ENCODE data around the gene ABHD2.

The ABHD2 gene

DNA sequence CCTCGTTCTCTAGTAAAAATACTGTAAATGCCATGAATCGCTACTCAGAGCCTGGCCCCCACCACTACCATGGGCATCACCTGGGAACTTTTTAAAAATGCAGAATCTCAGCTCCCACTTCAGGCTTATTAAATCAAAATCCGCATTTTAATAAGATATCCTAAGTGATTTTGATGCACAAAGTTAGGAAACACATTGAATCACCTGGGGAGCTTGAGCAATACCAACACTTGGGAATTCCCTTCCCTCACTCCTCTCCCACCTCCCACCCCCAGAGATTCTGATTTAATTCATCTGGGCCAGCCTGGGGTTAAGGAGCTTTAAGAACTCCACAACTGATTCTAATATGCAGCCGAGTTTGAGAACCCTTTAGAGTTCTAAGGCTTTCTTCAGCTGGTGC lies 106.4 kb downstream of the ABHD2 start:
- DNase-seq (ENCODE audit: low read depth, low spot score): no peak

DNA sequence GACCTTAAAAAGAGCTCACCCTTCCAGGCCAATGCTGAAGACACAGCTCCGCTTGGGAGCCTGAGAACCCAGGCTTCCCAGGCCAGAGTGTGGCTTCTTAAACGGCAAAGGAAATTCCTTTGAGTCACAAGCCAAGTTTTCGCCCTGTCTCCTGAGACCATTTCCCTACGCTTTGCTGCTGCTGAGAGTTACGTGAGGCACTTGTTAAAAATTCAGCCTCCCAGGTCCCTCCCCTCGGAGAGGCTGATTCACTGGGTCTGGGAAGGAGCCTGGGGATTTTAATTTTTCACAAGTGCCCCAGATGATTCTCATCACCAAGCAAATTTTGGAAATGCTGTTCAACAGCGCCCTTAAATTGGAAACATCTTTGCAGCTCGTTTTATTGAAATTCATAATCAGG lies 107.6 kb downstream of the ABHD2 start:
- no peak for DNase-seq (ENCODE audit: low read depth, low spot score)

DNA sequence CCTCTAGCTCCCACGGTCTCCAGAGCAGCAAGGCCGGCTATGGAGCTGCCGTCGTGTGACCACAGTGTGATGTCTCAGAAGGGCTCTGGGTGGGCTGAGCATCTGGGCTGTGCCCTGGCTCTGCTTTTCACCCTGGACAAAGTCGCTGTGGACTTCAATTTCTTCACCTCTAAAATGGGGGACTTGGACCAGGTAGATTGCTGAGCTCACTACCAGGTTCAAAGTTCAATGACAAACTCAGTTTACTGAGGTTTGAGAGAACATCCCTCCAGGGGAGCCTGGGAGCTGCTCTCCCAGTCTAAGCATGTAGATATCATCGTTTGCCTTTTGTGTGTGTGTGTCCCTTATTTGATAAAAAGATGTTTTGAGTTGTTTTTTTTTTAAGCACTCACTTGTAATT lies 108.0 kb downstream of the ABHD2 start:
- no peak for DNase-seq (ENCODE audit: low read depth, low spot score)

DNA sequence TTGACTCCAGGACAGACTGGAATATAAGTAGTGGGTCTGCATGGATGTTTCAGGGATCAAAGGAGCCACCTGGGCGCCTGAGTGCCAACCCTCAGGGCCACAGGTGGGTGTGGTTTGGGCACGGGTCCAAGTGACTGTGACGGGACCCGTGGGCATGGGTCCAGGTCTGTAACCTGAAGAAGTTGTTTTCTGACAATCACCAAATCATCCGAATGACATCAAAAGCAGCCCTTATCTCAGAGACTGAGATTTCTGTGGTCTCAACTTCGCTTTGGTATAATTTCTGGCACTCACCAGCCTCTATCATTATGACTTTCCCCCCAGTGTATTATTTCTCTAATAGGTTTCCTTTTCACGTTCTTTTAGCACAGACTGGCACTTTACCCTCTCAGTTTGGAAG lies 108.7 kb downstream of the ABHD2 start:
- DNase-seq (ENCODE audit: low read depth, low spot score): no peak

DNA sequence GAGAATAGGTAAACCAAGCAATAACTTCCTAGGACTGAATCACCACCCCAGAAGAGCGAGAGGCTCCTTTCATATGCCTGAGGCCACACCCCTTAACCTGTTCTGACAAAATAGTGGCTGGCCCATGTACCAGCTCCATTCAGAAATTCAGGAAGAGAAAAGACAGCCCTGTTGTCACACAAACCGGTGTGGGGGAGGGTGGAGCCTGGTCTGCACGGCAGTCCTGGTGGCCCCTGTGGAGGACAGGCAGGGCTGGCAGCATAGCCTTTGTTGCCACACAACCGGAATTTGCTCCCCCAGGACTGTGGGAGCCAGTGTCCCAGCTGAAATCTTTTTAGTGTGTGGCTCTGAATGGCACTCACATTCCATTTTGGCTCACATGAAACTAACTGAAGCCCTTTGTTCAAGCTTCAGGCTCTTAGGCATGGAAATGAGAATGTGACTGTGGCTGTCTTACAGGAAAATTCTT lies 109.3 kb downstream of the ABHD2 start:
- DNase-seq (ENCODE audit: low read depth, low spot score): no peak

DNA sequence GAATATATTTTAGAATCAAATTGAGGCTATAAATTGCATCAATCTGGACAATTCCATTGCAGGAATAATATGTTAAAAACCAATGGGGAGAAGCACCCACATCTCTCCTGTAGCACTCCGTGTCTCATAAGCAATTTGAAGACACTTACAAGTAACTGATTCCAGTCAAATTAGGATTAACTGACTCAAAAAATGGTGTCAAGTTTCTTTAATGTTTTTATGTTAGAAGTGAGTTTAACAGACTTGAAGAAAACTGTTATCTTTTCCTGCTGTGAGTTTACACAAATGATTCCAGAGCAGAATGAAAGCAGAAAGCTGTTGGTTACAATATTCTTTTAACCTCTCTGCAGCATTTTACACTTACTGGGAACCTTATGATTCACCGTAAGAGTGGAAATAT lies 109.9 kb downstream of the ABHD2 start:
- no peak for DNase-seq (ENCODE audit: low read depth, low spot score)

DNA sequence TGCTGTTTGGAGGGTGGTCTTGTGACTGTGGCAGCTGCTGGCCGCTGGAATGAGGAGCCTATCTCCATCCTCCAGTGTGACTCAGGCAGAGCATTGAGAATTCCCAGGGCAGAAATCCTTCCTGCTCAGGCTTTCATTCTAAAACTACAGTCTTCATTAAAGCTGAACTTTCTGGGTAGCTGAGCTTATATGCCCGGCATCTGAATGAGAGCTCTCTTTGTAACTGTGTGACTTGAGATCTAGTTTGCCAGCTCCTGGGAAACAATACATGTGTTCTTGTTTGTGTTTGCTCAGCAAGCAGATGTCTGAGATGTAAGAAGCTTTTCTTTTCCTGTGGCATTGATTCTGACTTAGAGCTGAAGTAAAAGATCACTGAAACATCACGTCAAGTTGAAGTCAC lies 110.7 kb downstream of the ABHD2 start:
- DNase-seq (ENCODE audit: low read depth, low spot score): no peak

DNA sequence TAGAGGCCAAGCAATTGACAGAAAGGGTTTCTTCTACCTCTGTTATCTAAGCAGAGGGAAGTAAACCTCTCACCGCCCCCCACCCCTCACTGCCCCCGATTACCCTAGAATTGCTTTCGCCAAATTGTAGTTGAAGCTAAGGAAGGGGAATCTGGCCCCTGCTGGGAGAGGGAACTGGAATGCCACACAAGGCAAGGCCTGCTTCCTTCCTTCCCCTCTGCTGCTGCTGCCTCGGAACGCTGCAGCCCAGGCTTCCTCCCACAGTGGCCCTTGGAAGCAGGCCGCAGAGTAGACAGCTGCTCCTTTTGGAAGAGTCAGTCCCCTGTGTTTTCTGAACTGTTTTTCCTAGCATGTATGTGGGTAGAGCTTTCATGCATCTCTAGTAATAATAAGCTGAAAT lies 111.5 kb downstream of the ABHD2 start:
- no peak for DNase-seq (ENCODE audit: low read depth, low spot score)

DNA sequence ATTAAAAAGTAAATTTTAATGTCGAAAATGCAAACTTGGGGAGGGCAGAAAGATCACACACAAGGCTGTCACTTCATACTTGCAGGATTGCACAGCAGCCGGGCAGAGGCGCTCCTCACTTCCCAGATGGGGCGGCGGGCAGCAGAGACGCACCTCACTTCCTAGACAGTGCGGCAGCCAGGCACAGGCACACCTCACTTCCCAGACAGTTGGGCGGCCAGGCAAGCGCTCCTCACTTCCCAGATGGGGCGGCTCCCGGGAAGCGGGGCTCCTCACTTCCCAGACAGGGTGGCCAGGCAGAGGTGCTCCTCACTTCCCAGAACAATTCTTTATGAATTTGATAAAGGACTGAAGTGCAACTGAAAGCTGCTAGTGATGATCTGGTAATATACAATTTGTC lies 111.9 kb downstream of the ABHD2 start:
- no peak for DNase-seq (ENCODE audit: low read depth, low spot score)

DNA sequence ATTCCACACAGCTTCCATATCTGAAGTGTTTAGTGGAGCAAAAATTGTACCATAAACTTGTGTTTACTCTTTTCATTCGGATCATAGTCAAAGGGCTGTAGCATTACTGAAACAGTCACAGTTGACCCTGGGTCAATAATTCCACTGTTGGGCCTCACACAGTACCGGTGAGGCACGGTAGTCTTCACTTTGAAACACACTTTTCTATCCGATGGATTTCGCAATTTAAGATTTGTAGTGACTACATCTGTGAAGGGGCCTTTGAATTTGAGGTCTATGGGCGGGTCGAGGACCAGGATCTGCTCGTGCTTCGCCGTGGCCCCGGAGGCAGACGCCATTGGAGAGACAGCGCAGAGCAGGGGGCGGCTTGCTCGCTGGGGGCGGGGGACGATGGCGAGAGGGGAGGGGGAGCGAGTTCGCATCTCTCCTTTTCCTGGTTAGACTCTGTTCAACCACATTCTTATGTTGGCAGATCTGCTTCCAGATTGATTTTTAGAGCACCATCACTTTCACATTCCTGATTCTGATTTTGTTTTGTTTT lies 113.3 kb downstream of the ABHD2 start:
- no peak for DNase-seq (ENCODE audit: low read depth, low spot score)

DNA sequence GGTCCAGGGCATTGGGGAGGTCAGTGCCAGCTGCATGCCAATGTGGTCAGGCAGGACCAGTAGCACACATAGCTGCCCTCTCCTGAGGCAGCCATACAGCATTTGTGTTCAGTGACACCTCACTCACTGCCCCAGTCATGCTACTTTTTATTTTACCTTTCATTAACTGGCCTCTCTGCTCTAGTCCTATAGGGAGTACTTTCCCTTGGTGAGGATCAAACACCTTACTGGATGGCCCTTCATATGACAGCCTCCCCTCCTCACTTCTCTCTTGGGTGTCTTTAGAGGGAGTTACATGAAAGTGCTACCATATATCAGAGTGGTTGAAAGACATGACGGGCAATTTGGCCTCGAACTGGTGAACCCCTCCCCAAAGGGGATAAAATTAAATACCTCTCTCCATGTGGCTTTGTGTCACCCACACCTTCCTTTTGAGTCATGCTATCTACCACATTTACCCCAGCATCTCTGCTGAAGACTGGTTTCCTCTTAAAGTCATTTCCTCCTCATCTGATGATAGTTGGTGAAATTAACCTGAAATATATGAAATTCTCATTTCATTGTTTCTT lies 115.5 kb downstream of the ABHD2 start:
- no peak for DNase-seq (ENCODE audit: low read depth, low spot score)

DNA sequence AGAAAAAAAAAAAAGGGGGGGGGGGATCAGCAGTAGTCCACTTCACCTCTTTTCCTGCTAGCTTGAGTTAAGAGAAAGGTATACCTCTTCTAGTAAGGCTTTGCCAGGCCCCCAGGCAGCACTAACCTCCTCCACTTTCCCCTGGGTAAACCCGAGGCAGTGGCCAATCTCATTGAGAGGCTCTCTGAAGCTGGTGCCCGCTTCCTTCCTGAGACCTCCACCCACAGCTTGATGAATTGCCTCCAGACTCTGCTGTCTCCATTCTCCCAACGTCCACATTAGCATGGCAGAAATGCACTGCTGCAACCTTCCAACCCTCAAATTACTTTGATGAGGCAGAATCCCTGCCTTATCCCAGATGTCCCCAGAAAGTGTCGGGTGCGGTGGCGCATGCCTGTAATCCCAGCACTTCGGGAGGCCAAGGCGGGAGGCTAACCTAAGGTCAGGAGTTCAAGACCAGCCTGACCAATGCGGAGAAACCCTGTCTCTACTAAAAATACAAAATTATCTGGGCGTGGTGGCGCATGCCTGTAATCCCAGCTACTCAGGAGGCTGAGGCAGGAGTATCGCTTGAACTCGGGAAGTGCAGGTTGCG lies 117.8 kb downstream of the ABHD2 start:
- no peak for DNase-seq (ENCODE audit: low read depth, low spot score)

DNA sequence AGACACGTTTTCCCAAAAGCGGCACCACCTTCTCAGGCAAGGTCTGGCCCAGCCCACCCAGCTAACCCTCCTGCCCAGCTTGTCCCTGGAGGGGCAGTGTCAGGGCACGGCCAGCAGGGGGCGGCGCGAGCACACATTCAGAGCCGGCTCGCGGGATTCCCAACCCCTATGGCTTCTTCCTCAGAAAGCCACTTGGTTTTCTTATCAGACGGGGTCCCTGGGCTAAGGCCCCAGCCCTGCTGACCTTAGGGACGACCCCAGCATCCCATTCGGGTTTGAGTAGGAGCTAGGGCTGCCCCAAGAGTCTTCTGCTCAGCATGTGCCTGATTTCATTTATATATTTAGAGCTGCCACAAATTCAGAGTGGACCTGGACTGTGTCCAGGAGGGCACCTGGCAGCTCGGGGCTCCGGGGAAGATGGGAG lies 118.7 kb downstream of the ABHD2 start:
- DNase-seq (ENCODE audit: low read depth, low spot score): peak; percentile 35

DNA sequence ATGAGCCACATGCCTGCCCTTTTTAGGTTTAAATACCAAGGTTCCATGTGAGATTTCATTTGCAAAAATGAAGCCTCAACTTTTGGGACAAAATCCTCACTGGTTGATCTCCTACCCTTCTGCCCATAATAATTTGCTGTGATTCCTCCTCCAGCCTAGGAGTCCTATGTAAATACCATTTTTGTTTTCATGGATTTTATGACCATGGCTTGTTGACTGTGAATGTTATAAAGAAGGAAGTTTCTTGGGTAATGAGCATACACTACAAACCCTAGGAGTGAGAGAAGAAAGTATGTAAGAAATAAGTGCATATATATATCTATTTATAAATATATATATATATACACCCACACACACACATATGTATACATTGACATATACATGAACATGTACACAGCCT lies 120.0 kb downstream of the ABHD2 start:
- no peak for DNase-seq (ENCODE audit: low read depth, low spot score)

DNA sequence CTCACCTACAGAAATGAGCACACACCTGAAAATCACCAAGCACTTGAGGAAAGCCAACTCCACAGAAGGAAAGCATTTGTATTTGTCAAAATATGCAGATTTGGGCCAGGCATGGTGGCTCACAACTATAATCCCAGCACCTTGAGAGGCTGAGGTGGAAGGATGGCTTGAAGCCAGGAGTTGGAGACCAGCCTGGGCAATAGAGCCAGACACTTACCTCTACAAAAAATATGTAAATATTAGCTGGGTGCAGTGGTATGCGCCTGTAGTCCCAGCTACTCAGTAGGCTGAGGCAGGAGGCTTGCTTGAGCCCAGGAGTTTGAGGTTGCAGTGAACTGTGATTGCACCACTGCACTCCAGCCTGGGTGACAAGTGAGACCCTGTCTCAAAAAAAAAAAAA lies 120.8 kb downstream of the ABHD2 start:
- no peak for DNase-seq (ENCODE audit: low read depth, low spot score)

DNA sequence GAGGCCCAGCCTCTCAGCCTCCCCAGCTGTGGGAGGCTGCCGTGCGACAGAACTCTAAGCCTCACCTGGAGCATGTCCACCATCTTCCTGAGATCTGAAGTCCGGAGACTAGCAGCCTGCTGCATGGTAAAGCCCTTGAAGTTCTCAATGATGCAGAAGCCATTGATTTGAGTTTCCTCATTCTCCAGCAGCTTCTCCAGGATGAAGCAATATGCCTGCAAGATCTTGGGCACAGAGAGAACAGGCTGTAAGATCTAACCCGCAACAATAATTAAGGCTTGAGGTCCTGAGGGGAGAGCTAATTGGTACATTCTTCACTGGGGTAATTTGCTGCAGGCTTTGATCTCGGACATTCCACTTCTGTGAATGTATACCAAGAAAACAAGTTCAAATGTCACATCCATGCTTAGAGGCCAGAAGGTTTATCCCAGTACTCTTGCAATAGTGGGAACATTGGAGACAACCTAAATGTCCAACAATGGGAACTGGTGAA lies 123.5 kb downstream of the ABHD2 start:
- no peak for DNase-seq (ENCODE audit: low read depth, low spot score)

DNA sequence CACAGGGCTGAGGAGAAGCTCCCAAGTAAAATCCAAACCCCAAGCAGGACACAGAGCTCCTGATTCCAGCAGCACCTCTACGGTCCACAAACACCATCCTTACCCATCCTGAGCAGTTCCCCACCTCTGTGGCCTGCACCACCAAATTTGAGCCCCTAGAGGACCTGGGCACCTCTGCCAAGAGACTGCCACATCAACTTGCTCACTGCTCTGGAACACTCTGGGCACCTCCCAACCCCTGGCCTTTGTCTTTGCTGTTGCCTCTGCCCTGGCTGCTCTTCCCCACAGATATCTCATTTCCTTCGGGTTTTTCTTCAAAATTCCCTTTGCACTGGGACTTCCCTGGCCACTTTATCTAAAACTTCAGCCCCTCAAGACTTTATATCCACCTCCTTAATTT lies 127.4 kb downstream of the ABHD2 start:
- no peak for DNase-seq (ENCODE audit: low read depth, low spot score)

DNA sequence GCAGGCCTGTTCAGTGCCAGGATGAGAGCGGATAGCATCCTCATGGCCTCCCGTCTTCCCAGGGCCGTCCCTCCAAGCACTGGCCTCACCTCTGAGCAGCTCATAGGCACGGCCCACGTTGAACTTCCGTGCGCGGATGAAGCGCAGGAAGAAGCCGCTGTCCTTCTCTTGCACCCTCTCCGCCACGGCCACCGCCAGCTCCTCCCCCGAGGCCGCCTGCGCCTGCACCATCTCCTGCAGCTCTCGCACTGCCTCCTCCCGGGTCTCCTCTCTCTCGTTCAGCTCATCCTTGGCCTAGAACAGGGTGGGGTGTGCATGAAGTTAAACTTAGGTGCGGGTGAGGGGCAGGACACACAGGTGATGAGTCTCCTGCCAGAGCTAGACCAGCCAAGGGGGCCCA lies 128.8 kb downstream of the ABHD2 start:
- DNase-seq (ENCODE audit: low read depth, low spot score): no peak

DNA sequence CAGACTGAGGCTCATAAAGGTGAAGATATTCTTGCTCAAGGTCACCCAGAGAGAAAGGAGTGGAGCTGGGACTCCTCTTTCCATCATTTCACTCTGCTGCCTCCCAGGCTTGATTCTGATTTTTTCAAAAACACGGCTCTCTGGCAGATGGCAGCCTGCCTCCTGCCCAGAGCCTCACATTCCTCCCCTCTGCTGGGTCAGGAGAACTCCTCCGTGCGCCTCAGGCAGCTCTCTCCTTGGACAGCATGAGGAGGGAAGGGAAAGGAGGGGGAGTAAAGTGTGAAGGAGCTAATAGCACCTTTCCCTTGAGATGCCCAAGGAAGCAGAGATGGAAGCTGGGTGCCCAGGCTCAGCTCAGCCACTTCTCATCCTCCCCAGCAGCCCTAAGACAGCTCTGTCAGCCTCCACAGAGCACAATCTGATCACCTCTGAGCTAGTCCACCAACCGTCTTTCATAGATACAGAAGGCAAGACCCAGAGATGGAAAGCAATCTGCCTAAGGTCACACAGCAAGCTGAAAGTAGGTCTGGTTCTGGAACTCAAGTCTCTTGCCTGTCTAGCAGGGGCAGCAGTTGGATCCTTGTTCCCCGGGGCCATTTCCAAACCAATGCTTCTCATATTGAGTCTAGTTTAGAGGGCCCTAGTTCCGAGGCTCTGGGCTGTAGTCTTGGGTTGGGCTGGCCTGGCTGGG lies 129.6 kb downstream of the ABHD2 start:
- no peak for DNase-seq (ENCODE audit: low read depth, low spot score)

DNA sequence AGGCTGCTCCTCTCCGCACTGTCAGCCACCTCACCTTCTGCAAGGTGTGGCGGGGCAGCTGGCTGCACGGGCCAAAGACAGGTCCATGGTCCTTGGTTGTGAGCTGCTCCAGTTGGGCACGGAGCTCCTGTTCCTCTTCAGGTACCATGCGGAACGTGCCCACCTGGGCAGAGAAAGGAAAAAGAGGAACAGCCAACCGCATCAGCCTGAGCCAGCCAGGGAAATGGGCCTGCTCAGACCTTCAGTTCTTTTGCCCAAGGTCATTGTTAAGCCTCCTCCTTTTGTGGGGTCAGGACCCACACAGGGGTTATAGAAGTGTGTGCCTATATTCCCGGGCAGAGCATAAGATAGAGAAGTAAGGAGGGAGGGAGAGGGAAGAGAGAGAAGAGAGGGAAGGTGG lies 130.3 kb downstream of the ABHD2 start:
- DNase-seq (ENCODE audit: low read depth, low spot score): no peak

DNA sequence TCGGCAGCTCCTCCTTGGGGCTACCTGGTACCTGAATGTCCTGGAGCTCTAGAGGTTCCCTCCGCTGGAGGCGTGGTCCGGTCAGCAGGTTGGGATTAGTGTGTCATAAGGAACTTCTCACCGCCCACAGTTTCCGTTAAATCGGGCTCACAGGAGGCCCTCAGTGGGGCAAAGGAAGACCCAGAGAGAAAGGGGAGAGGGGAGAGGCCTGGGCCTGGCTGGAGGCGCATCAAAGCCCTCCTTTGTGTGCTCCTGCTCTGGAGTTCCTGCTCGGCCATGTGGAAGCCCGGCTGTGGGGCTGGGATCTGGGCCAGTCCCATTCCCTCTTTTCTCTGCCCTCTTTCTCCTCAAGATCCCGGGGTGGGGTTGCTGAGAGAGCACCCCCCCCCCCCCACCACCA lies 133.3 kb downstream of the ABHD2 start, which contains the start of gene RLBP1:
Gene RLBP1 (minus strand): TSS at position 37 of the 400 bp plus-strand sequence. CDS start 2,604 bp downstream, outside the sequence.
- DNase-seq (ENCODE audit: low read depth, low spot score): no peak

DNA sequence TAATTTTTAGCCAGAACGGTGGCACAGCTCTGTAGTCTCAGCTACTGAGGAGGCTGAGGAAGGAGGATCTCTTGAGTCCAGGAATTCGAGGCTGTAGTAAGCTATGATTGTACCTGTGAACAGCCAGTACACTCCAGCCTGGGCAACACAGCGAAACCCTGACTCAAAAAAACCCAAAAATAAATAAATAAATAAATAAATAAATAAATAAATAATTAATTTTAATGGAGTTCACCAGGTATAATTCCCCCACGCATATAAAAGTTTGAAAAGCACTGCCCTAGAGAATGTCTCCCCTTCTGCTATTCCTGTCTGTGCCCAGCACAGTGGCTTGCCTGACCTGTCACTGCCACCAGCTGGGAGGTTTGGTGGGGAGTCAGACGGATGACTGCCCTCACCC lies 137.3 kb downstream of the ABHD2 start:
- no peak for DNase-seq (ENCODE audit: low read depth, low spot score)

Measured in activated naive CD8-positive, alpha-beta T cell treated with anti-CD3 and anti-CD28 coated beads, Interleukin-2, amount 50 U/mL, for 16 hours (primary cell).